Activated CD4-positive, alpha-beta T cell treated with anti-CD3 and anti-CD28 coated beads, Interleukin-2, amount 50 U/mL, for 1 hour (primary cell): ENCODE measurements around the gene GTF3C2.
"Not testable (repeated sequence)": the region's sequence is repeated elsewhere in the genome, so short reads cannot be mapped to it uniquely, and the experiment has no call there.

Experiments
- DNase-seq: peaks from one replicate; pipeline ENCODE4 v3.0.0-alpha.2; 2020

The GTF3C2 gene

DNA sequence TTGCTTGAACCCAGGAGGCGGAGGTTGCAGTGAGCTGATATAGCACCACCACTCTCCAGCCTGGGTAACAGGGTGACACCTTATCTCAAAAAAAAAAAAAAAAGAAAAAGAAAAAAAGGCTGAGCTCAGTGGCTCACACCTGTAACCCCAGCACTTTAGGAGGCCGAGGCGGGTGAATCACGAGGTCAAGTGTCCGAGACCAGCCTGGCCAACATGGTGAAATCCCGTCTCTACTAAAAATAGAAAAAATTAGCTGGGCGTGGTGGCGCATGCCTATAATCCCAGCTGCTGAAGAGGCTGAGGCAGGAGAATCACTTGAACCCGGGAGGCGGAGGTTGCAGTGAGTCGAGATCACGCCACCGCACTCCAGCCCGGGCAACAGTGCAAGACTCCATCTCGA lies 36.7 kb downstream of the GTF3C2 start:
- DNase-seq, result not testable (repeated sequence)

DNA sequence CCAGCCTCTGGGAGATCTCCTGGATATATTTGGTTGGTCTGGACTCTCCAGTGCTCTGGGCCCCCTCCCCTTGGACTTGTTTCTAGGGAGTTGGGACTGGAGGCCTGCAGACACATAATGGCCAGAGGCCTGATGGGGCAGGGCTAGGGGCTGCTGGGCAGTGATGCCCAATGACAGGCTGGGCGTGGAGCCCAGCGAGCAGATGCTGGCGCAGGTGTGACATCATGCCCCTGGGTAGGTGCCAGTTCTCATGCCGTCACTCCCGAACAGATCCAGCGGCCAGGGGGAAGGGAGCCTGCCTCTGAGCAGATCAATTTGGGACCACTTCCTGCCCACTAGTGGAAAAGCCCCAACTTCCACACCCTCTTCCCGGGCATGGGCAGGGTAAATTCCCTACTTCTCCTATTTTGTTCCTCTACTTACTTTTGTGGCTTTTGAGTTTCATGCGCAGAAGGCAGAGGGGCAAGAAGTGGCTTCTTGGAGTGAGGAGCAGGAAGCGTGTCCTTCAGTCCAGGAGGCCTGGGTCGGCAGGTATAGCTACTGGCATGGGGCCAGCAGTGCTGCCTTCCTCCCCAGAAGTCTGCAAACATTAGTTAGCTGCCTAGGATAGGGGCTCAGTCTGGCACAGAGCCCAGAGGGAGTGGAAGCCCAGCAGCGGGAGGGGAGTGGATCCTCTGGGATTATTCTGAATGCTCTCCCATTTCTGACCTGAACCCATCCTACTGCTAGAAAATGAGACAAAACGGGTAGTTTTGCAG lies 39.7 kb downstream of the GTF3C2 start:
- no peak for DNase-seq

DNA sequence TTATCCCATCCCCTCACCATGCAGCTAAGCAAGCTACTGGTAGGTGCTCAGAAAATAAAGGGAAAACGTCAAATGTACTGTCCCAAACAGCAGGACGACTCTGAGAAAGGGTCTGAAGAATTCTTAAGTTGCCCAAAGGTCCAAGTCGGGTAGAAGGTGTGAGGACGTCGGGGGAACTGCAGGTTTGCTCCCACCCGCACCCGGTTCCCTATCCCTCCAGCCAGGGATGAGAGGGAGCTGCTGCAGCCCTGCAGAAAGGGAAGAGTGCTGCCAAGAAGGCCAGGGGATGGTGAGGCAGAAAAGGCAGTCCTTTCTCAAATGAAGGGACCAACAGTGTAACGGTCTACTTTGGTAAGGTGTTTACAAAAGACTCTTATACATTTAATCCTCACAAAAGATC lies 41.4 kb downstream of the GTF3C2 start:
- DNase-seq, result no peak

DNA sequence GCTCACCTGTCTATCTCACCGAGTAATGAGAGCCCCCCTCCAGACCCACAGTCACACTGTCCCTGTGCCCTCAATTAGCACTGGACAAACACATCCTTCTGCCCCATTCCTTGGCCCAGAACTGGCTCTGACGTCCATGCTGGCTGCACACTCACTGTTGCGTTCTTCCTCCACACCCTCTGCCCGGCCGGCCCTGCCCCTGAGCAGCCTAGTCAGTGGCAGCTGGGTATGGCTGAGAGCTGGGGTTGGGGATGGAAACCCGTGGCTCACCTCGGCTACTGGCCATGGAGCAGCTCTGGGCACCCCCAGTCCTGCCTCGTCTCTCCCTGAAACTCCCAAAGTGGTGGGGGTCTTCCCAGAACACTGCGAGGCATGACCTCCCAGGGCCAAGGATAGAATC lies 41.9 kb downstream of the GTF3C2 start:
- DNase-seq, result no peak

DNA sequence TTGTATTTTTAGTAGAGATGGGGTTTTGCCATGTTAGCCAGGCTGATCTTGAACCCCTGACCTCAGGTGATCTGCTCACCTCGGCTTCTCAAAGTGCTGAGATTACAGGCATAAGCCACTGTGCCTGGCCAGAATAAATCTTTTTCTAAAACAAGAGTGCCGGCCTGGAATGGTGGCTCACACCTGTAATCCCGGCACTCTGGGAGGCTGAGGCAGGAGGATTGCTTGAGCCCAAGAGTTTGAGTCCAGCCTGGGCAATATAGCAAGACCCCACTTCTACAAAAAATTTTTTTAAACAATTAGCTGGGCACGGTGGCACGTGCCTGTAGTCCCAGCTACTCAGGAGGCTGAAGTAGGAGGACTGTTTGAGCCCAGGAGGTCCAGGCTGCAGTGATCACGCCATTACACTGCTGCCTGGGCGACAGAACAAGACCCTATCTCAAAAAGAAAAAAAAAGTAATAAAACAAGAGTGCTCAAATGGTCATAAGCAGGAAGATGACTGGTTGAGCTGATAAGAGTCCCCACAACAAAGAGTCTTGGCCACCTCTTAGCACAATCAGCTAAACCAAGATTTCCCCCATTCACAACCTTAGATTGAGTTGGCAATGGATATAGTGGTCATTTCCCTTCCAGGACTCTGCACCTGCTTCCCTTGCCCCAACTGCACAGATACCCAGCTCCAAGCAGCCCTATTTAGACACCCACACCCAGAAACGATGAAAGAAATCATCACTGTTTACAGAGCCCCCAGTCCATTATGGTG lies 42.5 kb downstream of the GTF3C2 start:
- no peak for DNase-seq

DNA sequence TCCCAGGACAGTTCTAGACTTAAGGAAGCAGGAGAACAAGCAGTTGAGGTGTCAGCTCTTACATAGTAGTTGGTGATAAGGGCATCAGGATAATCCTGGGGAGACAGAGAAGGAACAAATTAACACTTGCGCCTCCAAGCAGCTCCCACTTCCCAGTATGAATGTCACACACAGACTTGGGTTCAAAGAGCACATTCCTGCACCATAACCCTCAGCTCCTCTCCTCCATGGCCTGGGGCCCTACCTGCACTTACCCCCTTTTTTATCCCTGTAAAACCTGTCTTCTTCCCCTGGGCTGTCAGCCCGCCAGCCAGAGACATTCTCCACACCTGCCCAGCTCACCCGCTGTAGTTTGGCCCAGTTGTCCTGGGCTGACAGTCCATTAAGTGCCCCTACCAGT lies 44.4 kb downstream of the GTF3C2 start:
- DNase-seq, result no peak

DNA sequence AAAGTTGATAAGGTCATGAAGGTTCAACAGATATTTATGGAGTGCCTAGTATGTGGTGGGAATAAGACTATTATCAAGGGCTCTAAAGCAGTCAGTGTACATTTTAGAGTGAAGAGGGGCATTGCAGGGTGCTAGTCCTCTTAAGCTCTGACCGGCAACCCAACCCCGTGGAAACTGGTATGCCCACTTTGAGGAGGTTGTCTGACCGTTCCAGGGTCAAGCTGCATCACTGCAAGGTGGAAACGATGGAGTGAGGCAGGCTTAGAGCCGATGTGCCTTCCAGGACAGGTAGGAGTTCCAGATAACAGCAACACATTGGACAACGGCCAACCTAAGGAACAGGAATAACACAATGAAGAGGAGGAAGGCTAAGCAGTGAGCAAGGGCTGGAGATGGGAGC lies 46.9 kb downstream of the GTF3C2 start:
- DNase-seq, result no peak

DNA sequence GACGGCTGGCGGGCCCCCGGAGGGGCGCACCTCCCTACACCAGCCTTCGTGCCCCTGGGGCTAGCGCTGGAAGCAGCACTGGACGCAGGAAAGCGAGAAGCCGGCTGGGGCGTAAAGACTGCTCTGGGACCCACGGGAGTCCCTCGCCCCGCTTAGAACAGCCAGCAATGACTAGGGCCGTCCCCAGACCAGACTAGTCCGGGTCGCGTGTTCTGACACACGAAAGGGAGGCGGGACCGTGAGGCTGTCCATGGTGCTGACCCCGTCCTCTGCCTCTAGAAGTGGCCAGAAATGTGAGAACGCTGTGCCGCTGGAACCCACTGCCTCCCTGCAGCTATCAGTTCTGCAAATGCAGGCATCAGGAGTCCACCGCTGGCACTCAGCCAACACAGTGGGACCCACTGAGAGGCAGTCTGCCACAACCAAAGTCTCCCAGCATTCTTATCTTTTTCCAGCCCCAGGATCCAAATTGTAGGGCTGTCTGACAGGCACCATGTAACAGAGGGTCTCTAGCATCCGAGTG lies 48.1 kb downstream of the GTF3C2 start, which contains the start of gene UCN:
UCN (minus strand) TSS at position 87 of the 523 bp plus-strand sequence. CDS start 550 bp downstream, outside the sequence.
- DNase-seq, result no peak

DNA sequence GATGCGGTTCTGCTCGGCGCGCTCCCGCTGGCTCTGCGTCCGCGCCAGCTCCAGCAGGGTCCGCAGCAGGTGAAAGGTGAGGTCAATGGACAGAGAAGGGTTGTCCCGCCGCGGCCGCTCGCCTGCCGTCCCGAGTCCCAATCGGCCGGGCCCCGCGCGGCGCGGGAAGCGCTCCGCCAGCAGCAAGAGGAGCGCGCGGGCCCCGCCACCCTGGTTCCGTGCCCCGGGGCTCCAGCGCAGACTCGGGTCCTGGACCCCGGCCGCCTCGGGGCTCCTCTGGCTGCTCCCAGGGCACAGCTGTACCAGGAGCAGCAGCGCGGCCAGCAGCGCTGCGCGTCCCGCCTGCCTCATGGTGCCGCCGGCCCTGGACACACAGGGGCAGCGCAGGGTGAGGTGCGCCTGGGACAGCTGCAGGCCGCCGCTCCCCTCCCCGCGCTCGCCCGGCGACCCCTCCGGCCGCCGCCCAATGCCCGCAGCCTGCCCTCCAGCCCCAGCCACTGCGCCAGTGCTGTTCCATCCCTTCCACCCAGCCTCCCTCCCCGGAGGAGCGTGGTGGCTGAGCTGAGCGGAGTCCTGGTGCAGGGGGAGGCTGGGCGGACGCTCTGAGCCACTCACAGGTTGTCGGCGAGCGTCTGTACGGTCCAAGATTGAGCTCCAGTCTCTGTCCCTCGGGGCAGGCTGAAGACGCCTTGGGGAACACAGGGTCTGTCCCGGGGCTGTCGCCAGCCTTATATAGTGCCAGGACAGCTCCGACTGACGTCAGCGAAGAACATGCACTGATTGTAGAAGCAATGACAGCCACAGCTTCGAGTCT lies 48.8 kb downstream of the GTF3C2 start:
- no peak for DNase-seq

DNA sequence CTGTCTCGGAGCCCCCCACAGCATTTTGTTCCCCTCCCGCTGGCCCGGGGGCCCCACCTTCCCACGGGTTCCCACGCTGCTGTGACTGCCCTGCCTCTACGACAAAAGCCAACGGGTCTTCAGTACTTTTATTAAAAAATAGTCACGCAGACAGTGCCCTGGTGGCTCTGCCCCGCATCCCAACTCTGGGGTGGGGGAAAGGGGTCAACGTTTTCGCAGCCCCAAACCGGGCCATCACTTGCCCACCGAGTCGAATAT lies 49.3 kb downstream of the GTF3C2 start:
- no peak for DNase-seq

DNA sequence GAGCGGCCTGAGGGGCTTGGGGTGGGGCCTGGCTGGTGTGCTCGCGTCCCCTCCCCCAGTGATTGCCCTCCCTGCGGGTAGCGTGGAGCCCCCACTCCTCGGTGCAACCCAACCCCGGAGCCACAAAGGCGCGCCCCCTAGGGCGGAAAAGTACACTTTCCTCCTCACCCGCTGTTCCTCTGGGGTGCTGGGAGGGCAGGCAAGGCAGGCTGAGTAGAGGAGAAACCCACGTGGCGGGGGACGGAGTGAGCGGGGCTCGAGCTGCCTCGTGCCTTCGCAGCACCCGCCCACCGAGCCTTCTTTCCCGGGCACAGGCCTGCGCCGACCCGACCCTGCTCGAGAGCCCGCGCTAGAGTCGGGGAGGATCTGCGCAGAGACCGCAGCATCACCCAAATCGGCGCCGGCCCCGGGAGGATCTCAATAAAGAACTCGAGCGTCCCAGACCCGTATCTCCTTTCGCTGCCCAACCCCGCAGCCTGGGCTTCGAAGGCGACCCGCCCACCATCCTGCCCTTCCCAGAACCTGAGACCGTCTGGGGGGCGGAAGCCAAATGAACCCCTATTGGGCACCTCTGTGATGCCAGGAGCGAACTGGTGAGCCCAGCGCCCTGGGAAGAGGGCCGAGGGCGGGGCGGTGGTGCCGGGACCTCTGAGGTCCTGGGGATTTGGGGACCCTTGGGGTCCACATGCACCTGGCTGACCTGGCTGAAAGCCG lies 49.8 kb downstream of the GTF3C2 start:
- DNase-seq, result peak; percentile 26

DNA sequence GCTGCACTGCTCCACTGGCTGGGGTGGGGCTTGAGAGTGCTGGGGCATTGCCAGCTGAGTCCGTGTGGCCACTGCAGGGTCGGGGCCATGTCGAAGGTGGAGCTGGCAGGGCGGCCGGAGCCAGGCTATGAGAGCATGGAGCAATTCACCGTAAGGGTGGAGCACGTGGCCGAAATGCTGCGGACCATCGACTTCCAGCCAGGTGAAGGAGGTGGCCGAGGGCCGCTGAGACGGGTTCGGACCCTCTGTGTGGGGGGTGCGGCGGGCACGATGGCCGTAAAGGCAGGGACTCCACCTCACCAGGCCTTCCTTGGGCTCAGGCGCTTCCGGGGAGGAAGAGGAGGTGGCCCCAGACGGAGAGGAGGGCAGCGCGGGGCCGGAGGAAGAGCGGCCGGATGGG lies 50.4 kb downstream of the GTF3C2 start:
- DNase-seq, result no peak

DNA sequence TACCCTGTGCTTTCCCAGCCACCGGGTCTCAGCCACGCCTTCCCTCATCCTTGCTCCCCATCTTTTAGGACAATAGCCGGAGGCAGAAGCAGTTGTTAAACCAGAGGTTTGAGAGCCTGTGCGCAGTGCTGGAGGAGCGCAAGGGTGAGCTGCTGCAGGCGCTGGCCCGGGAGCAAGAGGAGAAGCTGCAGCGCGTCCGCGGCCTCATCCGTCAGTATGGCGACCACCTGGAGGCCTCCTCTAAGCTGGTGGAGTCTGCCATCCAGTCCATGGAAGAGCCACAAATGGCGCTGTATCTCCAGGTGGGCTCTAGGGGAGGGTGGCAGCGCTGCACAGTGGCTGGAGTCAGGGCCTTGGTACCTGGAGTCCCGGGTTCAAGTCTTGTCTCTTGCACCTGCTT lies 51.0 kb downstream of the GTF3C2 start:
- DNase-seq, result no peak

DNA sequence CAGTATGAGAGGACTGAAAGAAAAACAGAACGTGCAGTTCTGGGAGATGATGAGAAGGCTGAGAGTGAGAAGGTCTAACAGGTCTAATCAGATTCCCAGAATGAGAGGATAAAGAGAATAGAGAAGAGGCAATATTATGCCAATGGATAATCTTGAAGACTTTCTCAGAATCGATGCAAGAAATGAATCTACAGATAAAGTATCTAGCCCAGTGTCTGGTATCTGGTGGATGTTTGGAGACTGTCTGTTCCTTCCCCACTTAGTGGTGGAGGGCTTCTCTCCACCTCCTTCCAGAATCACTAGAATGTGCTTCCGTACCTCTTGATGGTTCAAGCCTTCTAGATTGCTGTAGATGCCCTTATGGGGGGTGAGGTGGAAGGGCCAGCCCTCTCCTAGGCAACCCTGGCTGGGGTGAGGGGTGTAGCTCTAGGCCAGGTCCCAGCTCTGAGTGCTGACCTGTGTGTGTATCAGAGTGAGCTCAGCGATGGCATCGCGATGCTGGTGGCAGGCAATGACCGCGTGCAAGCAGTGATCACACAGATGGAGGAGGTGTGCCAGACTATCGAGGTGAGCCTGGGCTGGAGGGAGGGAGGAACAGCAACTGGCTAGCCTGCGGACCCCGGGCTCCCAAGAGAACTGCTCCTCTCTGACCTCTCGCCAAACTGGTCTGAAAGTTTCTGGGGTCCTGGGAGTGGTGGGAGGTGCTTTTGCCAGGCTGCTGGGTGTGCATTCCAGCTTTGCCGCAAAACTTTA lies 51.9 kb downstream of the GTF3C2 start:
- no peak for DNase-seq

DNA sequence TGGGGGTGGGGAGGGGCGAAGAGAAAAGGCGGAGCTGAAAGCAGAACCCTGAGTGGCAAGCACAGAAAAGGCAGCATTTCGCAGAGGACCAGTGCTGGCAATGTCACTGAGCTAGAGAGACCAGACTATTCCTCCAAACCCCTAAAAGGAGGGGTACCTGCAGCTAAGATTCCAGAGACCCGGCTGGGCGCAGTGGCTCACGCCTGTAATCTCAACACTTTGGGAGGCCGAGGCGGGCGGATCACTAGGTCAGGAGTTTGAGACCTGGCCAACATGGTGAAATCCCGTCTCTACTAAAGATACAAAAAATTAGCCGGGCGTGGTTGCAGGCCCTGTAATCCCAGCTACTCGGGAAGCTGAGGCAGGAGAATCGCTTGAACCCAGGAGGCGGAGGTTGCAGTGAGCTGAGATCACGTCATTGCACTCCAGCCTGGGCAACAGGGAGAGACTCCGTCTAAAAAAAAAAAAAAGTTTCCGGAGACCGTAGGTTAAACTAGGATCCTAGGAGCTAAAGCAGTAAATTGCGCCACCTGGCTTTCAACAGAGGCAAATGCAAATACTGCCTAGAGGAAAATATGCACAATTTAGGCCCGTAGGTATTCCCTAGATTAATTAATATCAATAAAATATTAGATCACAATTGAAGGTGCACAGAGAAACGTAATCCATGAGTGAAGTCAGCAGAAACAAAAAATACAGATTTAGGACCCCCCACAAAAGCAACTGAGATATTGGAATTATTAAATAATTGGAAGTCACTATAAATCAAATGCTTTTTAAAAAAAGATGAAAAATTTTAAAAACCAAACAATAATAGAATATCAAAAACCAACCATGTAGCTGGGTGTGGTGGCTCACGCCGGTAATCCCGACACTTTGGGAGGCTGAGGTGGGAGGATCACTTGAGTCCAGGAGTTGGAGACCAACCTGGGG lies 53.2 kb downstream of the GTF3C2 start:
- DNase-seq, result no peak

DNA sequence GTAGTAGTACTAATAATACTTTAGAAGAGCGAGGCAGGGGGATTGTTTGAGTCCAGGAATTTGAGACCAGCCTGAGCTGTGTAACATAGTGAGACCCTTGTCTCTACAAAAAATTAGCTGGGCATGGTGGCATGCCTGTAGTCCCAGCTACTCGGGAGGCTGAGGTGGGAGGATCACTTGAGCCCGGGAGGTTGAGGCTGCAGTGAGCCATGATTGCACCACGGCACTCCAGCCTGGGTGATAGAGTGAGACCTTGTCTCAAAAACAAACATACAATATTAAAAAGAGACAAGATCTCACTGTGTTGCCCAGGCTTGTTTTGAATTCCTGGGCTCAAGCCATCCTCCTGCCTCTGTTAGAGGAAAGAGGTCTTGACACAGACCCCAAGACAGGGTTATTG lies 56.0 kb downstream of the GTF3C2 start:
- DNase-seq, result not testable (repeated sequence)

DNA sequence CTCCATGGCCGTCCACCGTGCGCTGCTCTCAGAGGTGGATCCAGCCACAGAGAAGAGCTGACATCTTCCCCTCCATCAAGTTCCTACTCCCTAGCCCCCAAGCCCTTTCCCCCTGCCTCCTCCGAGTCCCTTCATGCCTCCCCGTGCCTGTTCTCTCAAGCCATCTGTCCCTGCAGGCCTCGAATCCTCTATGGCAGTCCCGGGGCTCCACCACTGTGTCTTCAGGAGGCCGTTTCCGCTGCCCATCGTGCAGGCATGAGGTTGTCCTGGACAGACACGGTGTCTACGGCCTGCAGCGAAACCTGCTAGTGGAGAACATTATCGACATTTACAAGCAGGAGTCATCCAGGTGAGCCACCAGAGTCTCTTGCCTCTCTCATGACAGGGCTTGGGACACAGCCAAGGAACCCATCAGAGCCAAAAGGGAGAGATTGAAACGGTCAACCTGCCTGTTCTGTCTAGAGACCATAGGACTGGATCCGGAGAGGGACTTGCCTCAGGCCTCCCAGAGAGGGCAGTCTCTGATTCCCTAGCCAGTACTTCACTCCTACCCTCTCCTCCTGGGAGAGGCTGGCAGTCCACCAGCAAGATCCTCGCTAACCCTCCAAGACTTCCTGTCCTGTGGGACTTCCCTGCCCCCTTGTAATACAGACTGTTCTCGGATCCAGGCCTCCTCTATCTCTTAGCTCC lies 58.0 kb downstream of the GTF3C2 start:
- no peak for DNase-seq

DNA sequence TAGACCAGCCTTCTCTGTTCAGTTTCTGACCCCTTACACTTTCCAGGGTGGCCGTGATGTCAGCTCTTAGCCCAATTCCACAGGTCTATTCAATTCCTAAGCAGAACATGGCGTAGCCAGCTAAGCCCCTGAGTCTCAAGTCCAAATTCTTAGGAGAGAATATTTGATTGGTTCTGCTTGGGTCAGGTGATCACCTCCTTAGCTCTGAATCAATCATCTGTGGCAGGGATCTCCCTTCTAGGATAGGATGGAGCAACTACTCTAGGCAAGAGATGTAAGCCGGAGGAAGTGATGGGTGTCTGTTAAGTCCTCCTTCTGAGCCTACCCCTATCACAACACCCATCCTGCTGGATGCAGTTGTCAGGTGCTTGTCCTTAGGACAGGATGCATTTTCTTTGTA lies 59.4 kb downstream of the GTF3C2 start:
- no peak for DNase-seq

DNA sequence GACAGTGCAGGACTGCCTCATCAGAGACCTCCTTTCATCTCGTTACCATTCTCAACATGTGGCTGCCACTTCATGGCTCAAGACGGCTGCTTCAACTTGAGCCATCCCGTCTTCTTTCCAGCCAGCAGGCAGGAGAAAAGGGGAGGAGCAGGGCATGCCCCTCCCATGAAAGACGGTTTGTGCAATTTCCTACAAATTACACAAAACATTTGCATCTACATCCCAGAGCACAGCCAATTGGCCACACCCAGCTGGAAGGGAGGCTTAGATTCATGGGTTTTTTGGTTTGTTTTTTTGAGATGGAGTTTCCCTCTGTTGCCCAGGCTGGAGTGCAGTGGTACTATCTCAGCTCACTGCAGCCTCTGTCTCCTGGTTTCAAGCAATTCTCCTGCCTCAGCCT lies 60.1 kb downstream of the GTF3C2 start:
- DNase-seq, result no peak

DNA sequence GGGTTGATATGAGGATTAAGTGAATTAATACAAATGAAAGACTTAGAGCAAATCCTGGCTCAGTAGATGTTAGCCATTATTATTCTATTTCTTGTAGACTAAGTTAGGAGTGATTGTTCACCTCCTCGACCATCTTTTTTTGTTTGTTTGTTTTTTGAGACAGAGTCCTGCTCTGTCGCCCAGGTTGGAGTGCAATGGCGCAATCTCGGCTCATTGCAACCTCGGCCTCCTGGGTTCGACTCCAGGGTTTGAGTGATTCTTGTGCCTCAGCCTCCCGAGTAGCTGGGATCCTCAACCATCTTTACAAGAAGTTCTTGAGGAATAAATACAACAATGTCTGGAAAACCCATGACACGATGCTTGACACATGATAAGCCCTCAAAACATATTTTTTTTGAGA lies 61.6 kb downstream of the GTF3C2 start:
- DNase-seq, result no peak
